ENCODE data around the gene TASOR2. TPM values are rescaled to one million over a fixed set of nuclear protein-coding genes. Genes with fewer than 3 reads are reported as not detected.

Gene TASOR2, protein sequence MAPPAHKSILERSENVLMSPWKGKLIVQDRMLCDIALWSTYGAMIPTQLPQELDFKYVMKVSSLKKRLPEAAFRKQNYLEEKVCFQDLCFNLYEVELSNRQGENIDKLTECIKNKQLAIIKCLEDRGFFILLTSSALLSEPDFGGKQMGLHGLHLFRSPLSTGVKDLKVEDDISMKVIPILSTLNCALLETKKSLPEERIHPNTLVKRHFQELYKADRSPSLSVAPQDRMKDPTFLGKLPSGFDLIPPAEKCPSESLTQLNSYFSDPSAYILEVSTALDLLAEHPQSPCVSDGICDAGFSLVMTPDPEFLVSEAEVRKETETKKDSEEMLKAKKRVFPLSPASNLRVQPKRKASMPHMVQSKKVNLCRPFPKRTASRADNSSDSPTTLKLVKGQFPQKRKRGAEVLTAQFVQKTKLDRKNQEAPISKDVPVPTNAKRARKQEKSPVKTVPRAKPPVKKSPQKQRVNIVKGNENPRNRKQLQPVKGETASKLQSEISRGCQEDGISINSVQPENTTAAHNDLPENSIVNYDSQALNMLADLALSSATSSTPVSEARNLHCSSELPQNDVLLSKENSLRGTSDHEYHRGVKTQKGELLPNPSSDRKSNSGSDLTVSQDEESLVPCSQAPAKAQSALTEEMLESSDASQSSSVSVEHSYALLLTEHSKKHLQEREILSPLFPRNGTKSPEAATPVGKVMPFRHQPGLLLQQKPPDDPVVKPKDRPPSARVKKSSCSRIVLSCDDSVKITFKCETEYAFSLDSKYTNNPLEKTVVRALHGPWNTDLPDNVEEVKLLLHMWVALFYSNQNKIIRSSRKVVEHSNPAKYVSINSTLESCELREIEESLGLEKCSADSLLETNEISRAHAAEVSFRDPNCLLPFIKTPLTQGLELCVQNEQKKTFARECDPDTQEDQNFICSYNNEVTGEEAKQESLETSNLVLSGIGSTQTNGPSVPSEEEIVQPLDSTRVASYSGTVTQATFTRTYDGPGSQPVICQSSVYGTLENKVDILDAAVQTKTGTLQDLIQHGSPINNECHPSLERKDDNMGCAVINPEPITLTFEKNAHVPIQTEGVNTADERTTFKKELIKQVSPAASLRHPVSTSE (N-terminal part only)
- 103 TPM for total RNA-seq

DNA sequence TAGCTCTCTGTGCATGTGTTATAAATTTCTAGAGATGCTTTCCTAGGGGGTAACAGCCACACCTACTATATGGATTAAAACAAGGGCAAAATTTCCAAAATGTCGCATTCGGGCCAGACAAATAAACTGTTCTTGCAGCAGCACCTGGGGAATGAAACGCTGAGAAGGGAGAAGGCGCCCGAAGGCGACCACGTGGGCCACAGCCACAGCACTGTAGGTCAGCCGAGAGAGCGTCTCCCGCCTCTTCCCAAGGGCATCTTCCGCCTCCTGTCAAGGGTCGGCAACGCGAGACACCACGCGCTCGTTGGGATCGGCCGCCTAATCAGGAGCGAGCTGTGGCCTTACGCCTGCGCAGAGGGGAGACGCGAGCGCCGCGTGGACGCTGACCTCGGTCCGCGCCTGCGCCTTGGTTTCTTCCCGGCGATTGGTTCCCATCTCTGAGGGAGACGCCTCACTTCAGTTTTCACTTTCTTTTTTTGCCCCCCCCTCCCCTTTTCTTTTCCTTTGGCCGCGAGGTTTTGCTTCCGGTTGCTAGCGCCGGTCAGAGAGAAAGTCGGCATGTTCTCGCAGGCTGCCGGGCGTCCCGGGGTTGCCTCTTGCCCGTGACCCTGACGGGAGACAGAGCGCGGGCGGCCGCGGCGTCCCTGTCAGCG, at the start of gene TASOR2:
Gene TASOR2 (plus strand): TSS at position 521 of the 653 bp plus-strand sequence. CDS start 35,805 bp downstream, outside the sequence.

DNA sequence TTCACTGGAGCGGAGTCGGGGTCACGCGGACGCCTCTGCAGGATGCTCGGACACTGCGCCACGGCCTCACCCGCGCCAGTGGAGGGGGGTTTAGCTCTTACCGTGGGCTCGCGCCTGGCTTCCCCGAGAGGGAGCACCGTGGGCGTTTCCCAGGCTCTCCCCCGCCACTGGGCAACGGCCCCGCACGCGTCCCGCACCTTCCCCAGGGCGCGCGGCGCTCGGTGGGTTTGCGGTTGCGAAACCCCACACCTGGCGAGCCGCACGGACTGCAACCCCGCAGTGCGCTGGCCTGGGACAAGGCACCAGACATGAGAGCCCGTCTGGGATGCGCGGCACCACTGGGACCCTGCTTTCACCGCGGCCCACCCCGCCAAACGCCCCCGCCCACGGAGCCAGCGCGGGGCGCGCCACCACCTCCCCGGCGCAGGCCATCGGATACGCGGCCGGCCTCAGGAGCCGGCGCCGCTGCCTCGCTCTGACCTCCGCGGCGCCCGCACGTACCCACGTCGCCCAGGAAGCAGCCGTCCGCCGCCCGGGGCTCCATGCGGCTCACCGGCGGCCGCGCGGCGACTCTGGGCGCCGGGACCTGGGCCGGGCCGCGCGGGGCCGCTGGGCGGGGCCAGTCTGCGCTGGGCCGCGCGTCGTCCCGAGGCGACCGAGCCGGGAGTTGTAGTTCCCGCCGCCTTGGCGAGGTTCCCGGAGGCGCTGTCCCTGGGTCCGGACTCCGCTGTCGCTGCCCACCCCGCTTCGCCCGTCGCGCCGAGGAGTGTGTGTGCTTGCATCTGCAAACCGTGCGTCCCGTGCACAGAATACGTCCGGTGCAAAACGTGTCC, 18.4 kb upstream of the TASOR2 start, which contains the start of gene ASB13:
Gene ASB13 (minus strand): TSS at position 588 of the 833 bp plus-strand sequence. CDS start 44 bp downstream, at position 544.

Other genes with a start within 250 kb of the TASOR2 start
- gene CALML5, start 185.3 kb upstream of the TASOR2 start, total RNA-seq: not detected
- gene CALML3, start 159.9 kb upstream of the TASOR2 start, total RNA-seq: 0.69 TPM
- 12.7 TPM for gene ASB13, start 18.2 kb upstream of the TASOR2 start, total RNA-seq
- 347 TPM for gene GDI2, start 128.6 kb downstream of the TASOR2 start, total RNA-seq
- gene ANKRD16, start 205.1 kb downstream of the TASOR2 start, total RNA-seq: 7.8 TPM
- gene FBH1, start 205.4 kb downstream of the TASOR2 start, total RNA-seq: 45.2 TPM

Measured in diencephalon (tissue), 1 donor.